H9 (cell line): Measurements from ENCODE around the gene RBM19. TPM values are rescaled to one million over a fixed set of nuclear protein-coding genes. Genes with fewer than 3 reads are reported as not detected.

Experiments
- DNase-seq: peaks from one replicate; pipeline ENCODE4 v3.0.0-alpha.2; 2017
- H2AFZ ChIP-seq: one replicate; pipeline ENCODE4 v1.6.1; 2013; ENCODE audit warnings: mild to moderate bottlenecking, low read length, control low read depth, moderate library complexity
- H2AK5ac ChIP-seq: 2 replicates; pipeline ENCODE4 v1.6.1; 2013; ENCODE audit warnings: low read length, control low read depth, mixed read lengths; ENCODE audit not compliant: insufficient read length
- H2BK120ac ChIP-seq: one replicate; pipeline ENCODE4 v1.6.1; 2013; ENCODE audit warnings: low read depth, mild to moderate bottlenecking, low read length, control low read depth, inconsistent platforms; ENCODE audit not compliant: poor library complexity, severe bottlenecking
- H2BK12ac ChIP-seq: 2 replicates; pipeline ENCODE4 v1.6.1; 2013; ENCODE audit warnings: low read length, control low read depth, mixed read lengths, low read depth; ENCODE audit not compliant: insufficient read length
- H2BK15ac ChIP-seq: 2 replicates; pipeline ENCODE4 v1.6.1; 2013; ENCODE audit warnings: low read depth, low read length, control low read depth
- H2BK20ac ChIP-seq: one replicate; pipeline ENCODE4 v1.6.1; 2013; ENCODE audit warnings: low read depth, mild to moderate bottlenecking, low read length, control low read depth, inconsistent platforms; ENCODE audit not compliant: poor library complexity, severe bottlenecking
- H2BK5ac ChIP-seq: 2 replicates; pipeline ENCODE4 v1.6.1; 2013; ENCODE audit warnings: low read length, control low read depth, mixed read lengths; ENCODE audit not compliant: insufficient read length
- H3K14ac ChIP-seq: 2 replicates; pipeline ENCODE4 v1.6.1; 2013; ENCODE audit warnings: low read length, control low read depth; ENCODE audit not compliant: insufficient read depth
- H3K18ac ChIP-seq: 2 replicates; pipeline ENCODE4 v1.6.1; 2013; ENCODE audit warnings: low read depth, mild to moderate bottlenecking, mixed read lengths, low read length, control low read depth; ENCODE audit not compliant: insufficient read length
- H3K23ac ChIP-seq: 2 replicates; pipeline ENCODE4 v1.6.1; 2013; ENCODE audit warnings: low read length, control low read depth, mixed read lengths, low read depth; ENCODE audit not compliant: insufficient read length
- H3K23me2 ChIP-seq: 2 replicates; pipeline ENCODE4 v1.6.1; 2013; ENCODE audit warnings: low read depth, mild to moderate bottlenecking, mixed read lengths, low read length, control low read depth; ENCODE audit not compliant: insufficient read length, poor library complexity, severe bottlenecking
- H3K27ac ChIP-seq: 2 replicates; pipeline ENCODE4 v1.5.1; 2013; ENCODE audit warnings: low read length, control low read depth, mixed read lengths, low read depth; ENCODE audit not compliant: insufficient read length
- H3K27me3 ChIP-seq: 2 replicates; pipeline ENCODE4 v1.6.1; 2013; ENCODE audit warnings: low read length, control low read depth, inconsistent platforms; ENCODE audit not compliant: insufficient read depth
- H3K4ac ChIP-seq: 2 replicates; pipeline ENCODE4 v1.6.1; 2013; ENCODE audit warnings: low read depth, mild to moderate bottlenecking, control low read depth, inconsistent platforms, low read length, moderate library complexity
- H3K4me1 ChIP-seq: 2 replicates; pipeline ENCODE4 v1.6.1; 2013; ENCODE audit warnings: low read length, control low read depth, inconsistent platforms; ENCODE audit not compliant: insufficient read depth
- H3K4me2 ChIP-seq: 2 replicates; pipeline ENCODE4 v1.6.1; 2013; ENCODE audit warnings: low read length, control low read depth, mixed read lengths; ENCODE audit not compliant: insufficient read length, insufficient read depth
- H3K56ac ChIP-seq: 2 replicates; pipeline ENCODE4 v1.6.1; 2013; ENCODE audit warnings: low read depth, mild to moderate bottlenecking, mixed read lengths, low read length, control low read depth; ENCODE audit not compliant: insufficient read length
- H3K79me1 ChIP-seq: 2 replicates; pipeline ENCODE4 v1.6.1; 2013; ENCODE audit warnings: low read depth, mild to moderate bottlenecking, moderate library complexity, low read length, control low read depth, inconsistent platforms; ENCODE audit not compliant: insufficient read depth, poor library complexity, severe bottlenecking
- H3K79me2 ChIP-seq: 2 replicates; pipeline ENCODE4 v1.6.1; 2013; ENCODE audit warnings: low read length, control low read depth, inconsistent platforms; ENCODE audit not compliant: insufficient read depth
- H3K9ac ChIP-seq: 2 replicates; pipeline ENCODE4 v1.6.1; 2013; ENCODE audit warnings: low read length, control low read depth, mixed read lengths; ENCODE audit not compliant: insufficient read length; ENCODE audit errors: extremely low read depth
- H3K9me3 ChIP-seq: one replicate; pipeline ENCODE4 v1.6.1; 2013; ENCODE audit warnings: low read depth, low read length, inconsistent platforms; ENCODE audit not compliant: control insufficient read depth
- H3T11ph ChIP-seq: one replicate; pipeline ENCODE4 v1.6.1; 2013; ENCODE audit warnings: mild to moderate bottlenecking, low read length, control low read depth, inconsistent platforms
- H4K20me1 ChIP-seq: one replicate; pipeline ENCODE4 v1.6.1; 2013; ENCODE audit not compliant: control insufficient read depth, insufficient read length, insufficient read depth
- H4K5ac ChIP-seq: 2 replicates; pipeline ENCODE4 v1.6.1; 2013; ENCODE audit warnings: low read depth, mild to moderate bottlenecking, mixed read lengths, low read length, control low read depth; ENCODE audit not compliant: insufficient read length
- H4K8ac ChIP-seq: replicated peaks from 2 replicates; pipeline ENCODE4 v1.6.1; 2013; ENCODE audit warnings: low read length, control low read depth, mixed read lengths, low read depth; ENCODE audit not compliant: insufficient read length
- H4K91ac ChIP-seq: 2 replicates; pipeline ENCODE4 v1.6.1; 2013; ENCODE audit warnings: low read depth, mild to moderate bottlenecking, moderate library complexity, mixed read lengths, low read length, control low read depth; ENCODE audit not compliant: insufficient read length
- H3K27ac Mint-ChIP-seq, 3 experiments: 2 replicates in 2 of 3; 3 replicates in 1 of 3; pipeline ENCODE4 v1.8.0; 2020 to 2021; ENCODE audit warnings: mixed read lengths in 3 of 3, mild to moderate bottlenecking in 1 of 3, moderate library complexity in 1 of 3
- H3K27me3 Mint-ChIP-seq: 2 replicates; pipeline ENCODE4 v1.8.0; 2021; ENCODE audit warnings: low read depth, mild to moderate bottlenecking, moderate library complexity, mixed read lengths
- H3K36me3 Mint-ChIP-seq, 3 experiments: 2 replicates in 2 of 3; 3 replicates in 1 of 3; pipeline ENCODE4 v1.8.0; 2020 to 2021; ENCODE audit warnings: low read depth in 3 of 3, mixed read lengths in 3 of 3; ENCODE audit not compliant: insufficient read depth in 1 of 3
- H3K4me1 Mint-ChIP-seq, 2 experiments: 2 replicates each; pipeline ENCODE4 v1.8.0; 2020; ENCODE audit warnings: mixed read lengths in 2 of 2
- H3K4me3 Mint-ChIP-seq, 2 experiments: 2 replicates in 1 of 2; 3 replicates in 1 of 2; pipeline ENCODE4 v1.8.0; 2020 to 2021; ENCODE audit warnings: mild to moderate bottlenecking in 2 of 2, mixed read lengths in 2 of 2, moderate library complexity in 1 of 2
- H3K9me3 Mint-ChIP-seq, 2 experiments: 2 replicates in 1 of 2; 3 replicates in 1 of 2; pipeline ENCODE4 v1.8.0; 2020; ENCODE audit warnings: mild to moderate bottlenecking in 2 of 2, mixed read lengths in 2 of 2, moderate library complexity in 1 of 2
- WGBS: extraction: QIAGEN DNeasy Blood & Tissue Kit; methylation state at CpG from one replicate; pipeline ENCODE4 v1.1.7; 2013; ENCODE audit warnings: missing lambda C conversion rate, low lambda C conversion rate, mixed read lengths; ENCODE audit not compliant: insufficient read length; ENCODE audit errors: extremely low coverage; 5-methylcytosine and 5-hydroxymethylcytosine counted together
- total RNA-seq: library from RNA; stranded (reverse); gene quantifications from 2 replicates; pipeline ENCODE4 v1.2.1, GENCODE V29; 2021
- TF ChIP-seq, protein P1 (sequence below): fragments of 200-600 bp; sonication (generic); conservative IDR thresholded peaks from 3 replicates; pipeline ENCODE4 v1.8.0; 2021; ENCODE audit warnings: antibody characterized with exemption, mild to moderate bottlenecking

The RBM19 gene
- total RNA-seq, 1 experiment from 2014 or later = 32.2 TPM

- Histone ChIP-seq H3K4ac (no peak overlapping the region), H3K27ac (no peak overlapping the region), H3K18ac (no peak overlapping the region), H2BK5ac (no peak overlapping the region), H3K23me2 (no peaks in the 10 kb centered on the region), H4K5ac (no peak overlapping the region), H2BK15ac (no peak overlapping the region), H2BK12ac (no peak overlapping the region), H3K56ac (no peak overlapping the region), H2BK20ac (no peak overlapping the region), H3K23ac (no peak overlapping the region), H3K14ac (no peak overlapping the region), H4K20me1 (no peaks in the 10 kb centered on the region), H4K8ac (no peak overlapping the region), H3K9me3 (no peaks in the 10 kb centered on the region), H2AFZ (no peak overlapping the region), H3T11ph (no peak overlapping the region), H3K4me2 (no peak overlapping the region), H3K79me1 (no peaks in the 10 kb centered on the region), H2BK120ac (no peak overlapping the region), H3K79me2 (no peaks in the 10 kb centered on the region), H3K27me3 (no peaks in the 10 kb centered on the region), H2AK5ac (no peak overlapping the region), H3K4me1 (no peaks in the 10 kb centered on the region), H4K91ac (no peak overlapping the region), H3K9ac (no peak overlapping the region)
- no peaks in the 10 kb centered on the region for H3K27me3 Mint-ChIP-seq
- WGBS = no CpG with 5 or more reads among the region's 5 CpGs
- H3K27ac Mint-ChIP-seq = no peak overlapping the region
- H3K36me3 Mint-ChIP-seq = peaks cover 16 to 49% (median 23%) of the 10 kb centered on the region in 3 experiments; a peak in 6 of 7 replicates
- DNase-seq = no peak
- TF ChIP-seq, protein P1, sequence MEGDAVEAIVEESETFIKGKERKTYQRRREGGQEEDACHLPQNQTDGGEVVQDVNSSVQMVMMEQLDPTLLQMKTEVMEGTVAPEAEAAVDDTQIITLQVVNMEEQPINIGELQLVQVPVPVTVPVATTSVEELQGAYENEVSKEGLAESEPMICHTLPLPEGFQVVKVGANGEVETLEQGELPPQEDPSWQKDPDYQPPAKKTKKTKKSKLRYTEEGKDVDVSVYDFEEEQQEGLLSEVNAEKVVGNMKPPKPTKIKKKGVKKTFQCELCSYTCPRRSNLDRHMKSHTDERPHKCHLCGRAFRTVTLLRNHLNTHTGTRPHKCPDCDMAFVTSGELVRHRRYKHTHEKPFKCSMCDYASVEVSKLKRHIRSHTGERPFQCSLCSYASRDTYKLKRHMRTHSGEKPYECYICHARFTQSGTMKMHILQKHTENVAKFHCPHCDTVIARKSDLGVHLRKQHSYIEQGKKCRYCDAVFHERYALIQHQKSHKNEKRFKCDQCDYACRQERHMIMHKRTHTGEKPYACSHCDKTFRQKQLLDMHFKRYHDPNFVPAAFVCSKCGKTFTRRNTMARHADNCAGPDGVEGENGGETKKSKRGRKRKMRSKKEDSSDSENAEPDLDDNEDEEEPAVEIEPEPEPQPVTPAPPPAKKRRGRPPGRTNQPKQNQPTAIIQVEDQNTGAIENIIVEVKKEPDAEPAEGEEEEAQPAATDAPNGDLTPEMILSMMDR = no peak
- no peaks in the 10 kb centered on the region for H3K9me3 Mint-ChIP-seq
- H3K4me3 Mint-ChIP-seq = no peak overlapping the region
- peaks cover 5 to 9% of the 10 kb centered on the region in 2 experiments; a peak in 3 of 4 replicates for H3K4me1 Mint-ChIP-seq
These were observed 48.7 kb downstream of the RBM19 start for GRCh38 chr12:113917393-113917792.
